NT2/D1 (cell line): ENCODE results near the gene CHN1.

Experiments
- YY1 ChIP-seq: IDR thresholded peaks from 2 replicates; pipeline ENCODE4 v1.6.1; 2011; ENCODE audit not compliant: insufficient read length, insufficient read depth
- ZNF274 ChIP-seq: IDR thresholded peaks from 2 replicates; pipeline ENCODE4 v1.6.1; 2011; ENCODE audit warnings: mild to moderate bottlenecking, low read depth, low read length

DNA sequence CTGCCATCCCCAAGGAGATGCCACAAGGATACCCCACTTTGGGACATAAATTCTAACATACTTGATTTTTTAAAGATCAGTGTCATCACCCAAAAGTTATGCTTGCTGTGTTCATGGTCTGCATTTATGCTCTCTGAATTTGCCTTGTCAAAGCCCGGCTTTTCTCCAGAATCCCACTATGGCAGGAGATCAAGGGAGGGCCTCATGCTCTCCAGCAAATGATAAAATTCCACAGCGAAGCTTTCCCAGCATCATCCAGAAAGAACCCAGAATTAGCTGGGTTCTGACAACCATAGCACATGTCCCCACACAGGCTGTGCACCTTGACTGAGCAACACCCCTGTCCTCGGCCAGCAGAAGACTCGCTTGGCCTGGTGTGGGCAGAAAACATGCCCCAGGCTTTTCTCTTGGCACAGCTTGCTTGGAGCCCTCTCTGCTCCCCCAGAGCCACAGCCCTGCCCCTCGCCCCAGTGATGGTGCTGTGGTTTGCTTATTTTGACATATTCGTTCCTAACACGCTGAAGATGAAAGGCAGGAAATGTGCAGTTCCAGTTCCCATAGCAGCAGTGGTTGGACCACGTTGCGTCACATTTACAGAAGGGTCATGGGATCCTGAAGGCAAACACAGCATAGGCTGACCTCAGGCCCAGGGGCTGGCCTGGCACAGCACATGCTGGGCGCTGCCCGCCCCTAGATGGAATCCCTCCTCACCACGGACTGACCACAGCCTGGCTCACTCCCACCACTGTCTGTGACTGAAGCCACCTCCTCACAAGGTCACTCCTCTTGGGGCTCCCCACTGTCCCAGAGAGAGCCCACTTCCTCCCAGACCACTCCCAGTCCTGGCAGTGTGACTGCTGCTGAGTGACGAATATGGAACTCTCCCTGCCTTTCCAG is 226.8 kb downstream of the CHN1 start:
- TF ChIP-seq ZNF274 (no peak), YY1 (no peak)
